Forelimb muscle (tissue), 1 donor: ENCODE measurements around the gene WFIKKN2. TPM values are rescaled to one million over a fixed set of nuclear protein-coding genes. Genes with fewer than 3 reads are reported as not detected.

ENCODE experiments used
- DNase-seq: peaks from one replicate; pipeline ENCODE4 v3.0.0-alpha.2; 2013; ENCODE audit warnings: low read depth
- polyA plus RNA-seq: library from polyadenylated mRNA; unstranded; fragments of 120-200 nt; gene quantifications from one replicate; pipeline ENCODE4 v1.2.1, GENCODE V29; 2013; ENCODE audit not compliant: insufficient read length

The WFIKKN2 gene
- polyA plus RNA-seq, 1 donor: 1.2 TPM

- no peak for DNase-seq
Observed at GRCh38 chr17:50808888-50809287, 26.5 kb upstream of the WFIKKN2 start.

GRCh38 chr17:50813583-50813982 lies 21.8 kb upstream of the WFIKKN2 start:
- DNase-seq: no peak

GRCh38 chr17:50815400-50815799 lies 20.0 kb upstream of the WFIKKN2 start:
- no peak for DNase-seq

GRCh38 chr17:50816271-50816670 lies 19.1 kb upstream of the WFIKKN2 start:
- DNase-seq: no peak

- no peak for DNase-seq
Observed at GRCh38 chr17:50816771-50817751, 18.3 kb upstream of the WFIKKN2 start.

GRCh38 chr17:50817838-50818237 lies 17.5 kb upstream of the WFIKKN2 start:
- DNase-seq: no peak

GRCh38 chr17:50818261-50818660 lies 17.1 kb upstream of the WFIKKN2 start:
- DNase-seq: no peak

GRCh38 chr17:50818921-50819657 lies 16.3 kb upstream of the WFIKKN2 start:
- no peak for DNase-seq

- no peak for DNase-seq
Observed at GRCh38 chr17:50820651-50821050, 14.7 kb upstream of the WFIKKN2 start.

GRCh38 chr17:50822550-50822949 lies 12.8 kb upstream of the WFIKKN2 start:
- no peak for DNase-seq

GRCh38 chr17:50824429-50824828 lies 11.0 kb upstream of the WFIKKN2 start:
- no peak for DNase-seq

- DNase-seq: no peak
Observed at GRCh38 chr17:50825188-50825587, 10.2 kb upstream of the WFIKKN2 start.

- no peak for DNase-seq
Observed at GRCh38 chr17:50828508-50829170, 6.7 kb upstream of the WFIKKN2 start.

- DNase-seq: no peak
Observed at GRCh38 chr17:50829332-50829731, 6.1 kb upstream of the WFIKKN2 start.

GRCh38 chr17:50830352-50830751 lies 5.0 kb upstream of the WFIKKN2 start:
- no peak for DNase-seq

- DNase-seq: no peak
Observed at GRCh38 chr17:50830994-50831393, 4.4 kb upstream of the WFIKKN2 start.

- no peak for DNase-seq
Observed at GRCh38 chr17:50831471-50831928, 3.9 kb upstream of the WFIKKN2 start.

GRCh38 chr17:50832267-50832863 lies 3.0 kb upstream of the WFIKKN2 start:
- DNase-seq: no peak

- DNase-seq: no peak
Observed at GRCh38 chr17:50832864-50833381, 2.5 kb upstream of the WFIKKN2 start.

- no peak for DNase-seq
Observed at GRCh38 chr17:50833510-50834428, 1.6 kb upstream of the WFIKKN2 start.
